HG03565 (cell line): Measurements from ENCODE around the gene CNOT6.

Experiments
- ATAC-seq: cut with Tn5 transposase; IDR thresholded peaks from one replicate; pipeline ENCODE4 v1.9.1; 2021; ENCODE audit warnings: mild to moderate bottlenecking, moderate library complexity; ENCODE audit not compliant: unreplicated experiment

Gene CNOT6

DNA sequence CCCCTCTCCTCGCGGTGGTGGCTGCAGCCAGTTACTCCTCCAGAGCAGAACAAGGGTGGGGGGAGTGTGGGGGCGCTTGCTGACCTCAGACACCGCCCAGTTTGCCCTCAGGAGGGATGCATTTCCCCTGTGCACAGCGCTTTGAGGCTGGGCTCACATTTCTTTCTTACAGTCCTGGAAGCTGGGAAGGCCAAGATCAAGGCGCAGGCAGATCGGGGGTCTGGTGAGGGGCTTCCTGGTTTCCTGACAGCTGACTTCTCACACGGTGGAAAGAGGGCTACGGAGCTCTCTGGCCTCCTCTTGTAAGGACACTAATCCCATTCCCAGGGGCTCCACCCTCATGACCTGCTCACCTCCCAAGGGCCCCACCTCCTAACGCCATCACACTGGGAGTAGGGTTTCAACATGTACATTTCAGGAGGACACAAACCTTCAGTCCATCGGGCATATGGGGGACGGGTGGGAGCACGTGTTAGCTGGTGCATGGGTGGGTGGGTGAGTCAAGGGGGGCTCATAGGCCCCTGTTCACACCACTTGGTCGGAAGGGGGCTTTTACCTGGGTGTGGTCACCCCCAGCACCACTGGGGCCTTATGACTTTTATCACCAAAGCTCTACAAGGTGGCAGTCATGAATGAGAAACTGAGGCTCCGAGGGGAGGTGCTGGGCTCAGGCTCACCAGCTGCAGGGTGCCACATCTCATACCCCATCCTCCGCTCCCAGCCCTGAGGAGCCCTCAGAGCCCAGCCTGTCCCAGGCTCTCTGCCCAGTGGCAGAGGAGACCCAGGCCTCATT, 104.8 kb downstream of the CNOT6 start:
- no peak for ATAC-seq

DNA sequence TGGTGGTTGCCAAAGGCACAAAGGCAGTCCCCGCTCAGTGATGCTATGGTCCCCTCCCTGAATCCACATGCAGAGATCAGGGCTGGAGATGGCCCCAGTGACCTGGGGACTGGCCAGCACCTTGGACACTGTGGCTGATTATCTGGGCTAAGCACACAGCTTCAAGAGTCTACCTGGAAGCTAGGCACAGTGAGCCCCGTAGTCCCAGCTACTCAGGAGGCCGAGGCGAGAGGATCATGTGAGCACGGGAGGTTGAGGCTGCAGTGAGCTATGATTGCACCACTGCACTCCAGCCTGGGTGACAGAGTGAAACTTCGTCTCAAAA, 105.4 kb downstream of the CNOT6 start:
- no peak for ATAC-seq

DNA sequence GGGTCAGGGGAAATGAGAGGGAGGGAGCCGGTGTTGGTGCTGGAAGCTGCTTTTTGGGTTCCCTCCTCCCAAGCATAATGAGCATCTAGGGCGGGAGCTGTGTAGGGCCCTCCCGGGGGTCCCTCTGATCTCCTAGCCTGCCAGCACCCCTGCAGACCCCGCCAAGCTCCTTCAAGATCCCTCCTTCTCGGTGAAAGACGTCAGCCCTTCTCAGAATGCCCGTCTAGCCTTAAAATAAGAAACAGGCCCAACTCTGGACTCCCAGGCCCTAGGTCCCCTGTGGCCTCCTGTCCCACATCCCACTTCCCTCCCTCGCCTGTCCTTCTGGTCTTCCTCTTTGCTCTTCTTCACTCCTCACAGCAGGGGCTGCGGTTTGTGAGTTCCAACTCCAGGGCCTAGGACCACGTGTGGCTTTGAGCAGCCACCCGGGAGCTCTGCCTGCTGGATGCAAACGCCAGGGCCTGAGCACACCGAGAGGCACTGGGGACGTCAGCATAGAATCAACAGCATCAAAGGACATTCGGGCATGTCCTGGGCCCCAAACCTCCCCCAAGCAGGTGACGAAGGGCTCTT, 105.9 kb downstream of the CNOT6 start:
- ATAC-seq, result no peak

DNA sequence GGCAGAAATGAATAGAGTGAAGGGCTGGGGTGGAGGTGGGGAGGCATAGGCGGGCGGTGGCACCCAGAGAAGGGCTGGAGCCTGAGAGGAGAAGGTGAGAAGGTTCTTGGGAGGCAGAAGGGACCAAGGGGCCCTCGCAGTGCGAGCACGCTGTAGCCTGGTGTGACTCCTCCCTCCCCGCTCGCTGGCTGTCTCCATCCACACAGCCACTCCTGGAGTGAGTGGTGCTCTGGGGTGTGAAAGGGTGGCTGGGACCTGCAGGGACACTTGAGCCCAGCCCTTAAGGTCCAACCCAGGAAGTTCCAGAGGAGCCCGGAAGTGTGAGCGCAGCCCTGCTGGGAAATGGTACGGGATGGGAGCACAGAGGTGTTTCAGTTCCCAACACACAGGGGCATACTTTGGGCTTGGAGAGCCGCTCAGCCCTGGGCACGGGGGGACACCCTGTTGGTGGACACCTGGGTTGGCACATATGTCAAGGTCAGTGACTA, 106.4 kb downstream of the CNOT6 start:
- no peak for ATAC-seq

DNA sequence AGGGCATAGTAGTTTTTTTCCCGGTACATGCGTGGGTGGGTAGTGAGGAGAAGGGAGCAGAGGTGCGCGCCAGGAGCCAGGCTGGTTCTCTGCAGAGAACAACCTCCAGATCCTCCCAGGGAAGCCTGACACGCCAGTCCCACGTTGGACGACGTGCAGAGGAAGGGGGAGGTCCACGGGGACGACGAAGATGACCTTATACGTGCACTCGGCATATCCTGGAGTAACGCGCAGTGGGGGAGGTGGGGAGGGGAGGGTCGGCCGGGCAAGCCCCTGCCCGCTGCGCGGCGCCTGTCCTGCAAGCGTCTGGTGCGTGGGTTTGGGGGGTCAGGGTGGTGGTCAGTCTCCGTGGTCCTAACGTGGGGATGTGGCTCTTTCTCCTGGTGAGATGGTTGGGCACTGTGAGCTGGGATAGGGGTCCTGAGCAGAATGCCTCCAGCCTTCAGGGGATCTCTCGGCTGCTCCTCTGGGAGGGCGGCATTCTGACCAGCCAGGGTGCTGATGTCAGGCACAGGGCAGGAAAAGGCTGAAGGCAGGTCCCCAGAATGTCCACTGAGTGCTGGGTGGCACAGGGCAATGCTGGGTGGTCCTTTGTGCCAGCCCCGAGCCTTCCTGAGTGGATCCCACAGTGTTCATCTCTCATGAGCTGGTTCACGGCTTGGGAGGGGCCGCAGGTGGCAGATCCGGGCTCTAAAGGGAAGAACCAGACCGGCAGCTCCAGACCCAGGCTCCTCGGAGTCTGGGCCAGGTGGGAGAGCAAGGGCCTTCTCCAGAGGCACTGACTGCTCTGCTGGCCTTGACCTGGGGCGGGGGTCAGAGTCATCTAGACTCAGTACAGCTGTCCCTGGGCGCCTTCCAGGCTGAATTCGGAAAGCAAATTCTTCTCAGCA, 107.7 kb downstream of the CNOT6 start:
- ATAC-seq, result no peak

DNA sequence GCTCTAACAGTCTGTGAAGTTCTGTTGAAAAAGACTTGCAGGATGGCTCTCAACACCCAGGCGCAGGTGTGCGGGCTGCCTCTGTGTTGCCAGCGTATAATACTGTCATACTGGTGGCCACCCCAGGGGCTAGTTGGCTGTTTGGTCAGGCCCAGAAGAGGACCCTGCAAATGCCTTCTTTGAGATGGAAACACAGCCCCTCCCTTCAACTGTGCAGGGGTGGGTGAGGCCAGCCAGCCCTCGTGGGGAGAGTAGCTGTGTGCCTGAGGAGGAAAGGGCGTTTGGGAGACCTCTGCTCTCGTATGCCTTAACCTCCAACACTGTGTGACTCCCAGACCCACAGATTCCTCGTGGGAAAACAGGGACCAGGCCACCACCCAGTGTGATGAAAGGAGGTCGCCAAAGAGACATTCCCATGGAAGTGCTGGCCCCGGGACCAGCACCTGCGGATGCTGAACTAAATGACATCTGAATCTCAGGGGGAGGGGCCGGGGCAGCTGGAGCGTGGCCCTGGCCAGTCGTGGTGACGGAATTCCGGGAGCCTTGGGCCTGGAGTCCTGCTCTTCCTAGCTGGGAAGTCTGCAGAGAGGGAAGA, 108.4 kb downstream of the CNOT6 start:
- no peak for ATAC-seq

DNA sequence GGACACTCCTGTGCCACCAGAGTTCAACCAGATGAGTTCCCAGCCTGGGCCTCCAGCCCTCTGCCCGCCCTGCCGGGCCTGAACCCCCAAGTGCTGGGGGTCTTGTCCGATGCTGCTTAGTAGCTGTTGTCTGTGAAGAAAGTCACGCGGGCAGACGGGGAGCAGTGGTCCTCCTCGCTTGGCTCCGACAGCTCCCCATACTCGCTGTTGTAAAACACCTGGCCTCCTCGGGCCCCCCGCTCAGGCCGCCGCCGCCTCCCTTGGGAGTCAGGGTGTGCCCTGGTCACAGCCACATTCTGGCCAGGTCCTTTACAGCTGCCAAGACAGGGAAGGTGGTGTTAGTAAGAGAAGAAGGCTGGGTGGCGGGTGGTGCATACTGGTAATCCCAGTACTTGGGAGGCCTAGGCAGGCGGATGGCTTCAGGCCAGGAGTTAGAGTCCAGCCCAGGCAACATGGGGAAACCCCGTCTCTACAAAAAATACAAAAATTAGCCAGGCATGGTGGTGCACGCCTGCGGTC, 109.0 kb downstream of the CNOT6 start:
- ATAC-seq, result no peak

DNA sequence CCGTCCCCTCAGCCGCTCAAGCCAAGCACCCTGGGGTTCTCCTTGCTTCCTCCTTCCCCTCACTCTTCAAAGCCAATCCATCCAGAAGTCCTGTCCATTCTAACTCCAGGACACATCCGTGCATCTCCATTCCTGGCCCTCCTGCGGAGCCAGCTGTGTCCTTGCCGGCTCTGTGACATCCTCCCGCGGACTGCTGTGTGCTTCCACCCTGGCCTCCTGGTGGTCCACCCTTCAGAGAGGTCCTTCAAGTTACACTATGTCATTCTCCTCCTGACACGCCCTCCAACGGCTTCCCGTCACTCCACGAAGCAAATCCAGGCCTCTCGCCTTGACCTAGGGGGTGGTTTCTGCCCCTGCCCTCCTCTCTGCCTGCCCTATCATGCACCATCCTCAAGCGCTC, 110.1 kb downstream of the CNOT6 start:
- ATAC-seq, result no peak

DNA sequence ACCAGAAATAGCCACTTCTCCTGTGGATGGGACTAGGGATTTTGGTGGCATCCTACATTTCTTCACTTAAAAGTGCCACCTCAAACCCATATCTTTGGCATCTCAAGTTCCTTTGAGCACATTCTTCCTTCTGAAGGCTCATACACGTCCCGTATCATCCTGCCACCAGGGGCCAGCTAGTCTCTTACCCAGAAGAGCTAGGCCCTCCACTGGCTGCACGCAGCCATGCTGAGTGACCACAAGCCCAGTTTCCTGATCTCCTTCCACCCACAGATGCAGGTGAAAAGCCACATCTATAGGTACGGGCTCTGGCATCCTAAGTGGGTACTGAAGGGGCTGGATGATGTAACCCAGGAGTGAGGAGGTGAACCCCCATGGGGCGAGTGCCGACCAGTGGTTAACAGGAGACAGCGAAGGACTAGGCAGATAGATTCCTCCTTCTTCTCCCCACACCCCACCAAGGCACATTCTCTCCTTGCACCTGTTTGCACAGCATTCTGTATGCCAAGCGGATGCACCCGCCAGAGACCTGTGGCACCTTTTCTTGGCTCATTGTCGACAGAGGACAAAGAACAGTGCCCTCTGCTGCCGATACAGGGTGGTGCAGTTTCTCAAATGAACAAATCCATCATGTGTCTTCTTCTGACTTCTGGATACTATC, 111.5 kb downstream of the CNOT6 start:
- ATAC-seq, result no peak

DNA sequence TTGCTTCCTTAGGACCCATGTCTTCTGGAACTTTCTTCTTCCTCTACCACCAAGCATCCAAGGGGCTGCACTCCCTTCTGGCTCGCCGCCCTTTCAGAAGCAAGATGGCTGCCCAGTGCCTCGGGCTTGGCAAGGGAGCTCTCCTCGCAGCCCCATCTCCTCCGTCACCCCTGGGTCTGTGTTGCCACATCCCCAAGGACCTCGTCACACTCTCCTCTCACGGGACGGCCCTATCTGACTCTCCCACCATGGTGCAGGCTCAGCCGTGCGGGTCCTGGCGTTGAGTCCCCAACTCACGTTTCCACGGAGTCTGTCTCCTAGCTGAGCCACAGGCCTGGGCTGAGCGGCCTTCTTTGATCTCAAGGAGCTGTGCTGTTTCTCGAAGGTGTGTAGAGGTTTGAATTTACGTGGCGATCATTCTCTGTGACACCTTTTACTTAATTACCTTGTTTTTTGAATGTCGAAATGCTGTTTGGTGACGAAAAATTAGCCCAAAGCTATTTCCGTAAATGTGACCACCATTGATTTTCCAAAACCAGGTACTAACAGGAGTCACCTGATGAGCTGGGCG, 112.1 kb downstream of the CNOT6 start:
- ATAC-seq, result no peak

DNA sequence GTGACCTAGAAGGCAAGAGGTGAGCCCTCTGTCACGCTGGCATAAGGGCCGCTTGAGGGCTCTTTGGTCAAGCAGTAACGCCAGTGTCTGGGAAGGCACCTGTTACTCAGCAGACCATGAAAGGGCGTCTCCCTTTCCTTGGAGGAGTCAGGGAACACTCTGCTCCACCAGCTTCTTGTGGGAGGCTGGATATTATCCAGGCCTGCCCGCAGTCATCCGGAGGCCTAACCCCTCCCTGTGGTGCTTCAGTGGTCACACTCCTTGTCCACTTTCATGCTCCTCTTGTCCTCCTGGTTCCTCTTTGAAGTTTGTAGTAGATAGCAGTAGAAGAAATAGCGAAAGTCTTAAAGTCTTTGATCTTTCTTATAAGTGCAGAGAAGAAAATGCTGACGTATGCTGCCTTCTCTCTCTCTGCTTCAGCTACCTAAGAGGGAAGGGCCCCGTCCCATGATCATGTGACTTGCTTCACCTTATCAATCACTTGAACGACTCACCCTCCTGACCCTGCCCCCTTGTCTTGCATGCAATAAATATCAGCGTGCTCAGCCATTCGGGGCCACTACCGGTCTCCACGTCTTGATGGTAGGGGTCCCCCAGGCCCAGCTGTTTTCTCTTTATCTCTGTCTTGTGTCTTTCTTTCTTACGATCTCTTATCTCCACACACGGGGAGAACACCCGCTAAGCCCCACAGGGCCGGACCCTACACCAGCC, 113.8 kb downstream of the CNOT6 start:
- no peak for ATAC-seq

DNA sequence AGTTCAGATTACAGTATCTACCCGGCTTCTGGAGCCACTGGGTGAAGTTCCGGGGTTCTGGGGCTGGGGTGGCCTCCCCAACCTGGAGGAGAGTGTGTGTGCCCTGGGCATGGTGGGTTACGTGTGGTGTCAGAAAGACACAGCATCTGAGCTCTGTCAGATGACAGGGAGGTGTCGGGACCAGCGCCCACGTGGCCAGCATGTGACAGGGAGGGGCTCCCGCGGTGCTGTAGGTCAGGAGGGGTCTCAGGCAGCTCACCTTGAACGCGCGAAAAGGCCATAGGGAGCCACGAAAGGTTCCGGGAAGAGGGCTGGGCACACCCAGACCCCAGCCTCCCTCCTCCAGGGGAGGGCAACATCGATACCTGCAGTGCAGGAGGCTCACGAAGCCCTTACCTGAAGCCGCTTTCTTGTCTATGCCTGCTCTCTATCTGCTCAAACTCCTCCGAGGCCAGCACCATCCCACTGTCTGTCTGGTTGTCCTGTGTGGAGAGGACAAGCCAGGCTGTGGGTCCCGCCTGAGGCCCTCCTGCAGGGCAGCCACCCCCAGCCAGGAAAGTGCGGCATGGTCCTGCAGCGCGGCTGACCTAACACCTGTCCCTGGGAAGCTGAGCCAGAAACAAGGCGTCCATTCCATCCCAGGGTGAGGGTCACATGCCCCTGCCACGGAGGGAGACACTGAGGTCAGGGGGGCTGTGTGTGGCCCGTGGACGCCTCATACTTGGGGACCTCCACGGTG, 114.6 kb downstream of the CNOT6 start:
- ATAC-seq, result no peak

DNA sequence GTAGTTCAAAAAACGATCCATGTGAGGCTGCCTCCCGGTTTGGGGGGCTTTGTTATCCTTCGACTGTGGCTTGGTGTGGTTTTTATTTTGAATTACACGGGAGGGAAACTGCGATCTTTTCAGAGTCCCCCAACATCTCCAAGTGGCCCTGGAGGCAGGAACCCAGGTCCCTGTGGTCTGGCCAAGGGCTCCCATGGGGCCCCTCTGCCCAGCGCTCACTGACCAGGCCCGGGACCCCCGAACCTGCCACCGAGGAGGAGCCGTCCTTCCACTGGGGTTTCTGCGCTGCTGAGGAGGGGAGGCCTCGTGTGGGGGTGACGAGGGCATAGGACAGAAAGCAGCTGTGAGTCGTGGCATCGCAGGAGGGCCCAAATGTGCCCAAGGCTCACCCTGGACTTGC, 115.2 kb downstream of the CNOT6 start:
- ATAC-seq, result no peak

DNA sequence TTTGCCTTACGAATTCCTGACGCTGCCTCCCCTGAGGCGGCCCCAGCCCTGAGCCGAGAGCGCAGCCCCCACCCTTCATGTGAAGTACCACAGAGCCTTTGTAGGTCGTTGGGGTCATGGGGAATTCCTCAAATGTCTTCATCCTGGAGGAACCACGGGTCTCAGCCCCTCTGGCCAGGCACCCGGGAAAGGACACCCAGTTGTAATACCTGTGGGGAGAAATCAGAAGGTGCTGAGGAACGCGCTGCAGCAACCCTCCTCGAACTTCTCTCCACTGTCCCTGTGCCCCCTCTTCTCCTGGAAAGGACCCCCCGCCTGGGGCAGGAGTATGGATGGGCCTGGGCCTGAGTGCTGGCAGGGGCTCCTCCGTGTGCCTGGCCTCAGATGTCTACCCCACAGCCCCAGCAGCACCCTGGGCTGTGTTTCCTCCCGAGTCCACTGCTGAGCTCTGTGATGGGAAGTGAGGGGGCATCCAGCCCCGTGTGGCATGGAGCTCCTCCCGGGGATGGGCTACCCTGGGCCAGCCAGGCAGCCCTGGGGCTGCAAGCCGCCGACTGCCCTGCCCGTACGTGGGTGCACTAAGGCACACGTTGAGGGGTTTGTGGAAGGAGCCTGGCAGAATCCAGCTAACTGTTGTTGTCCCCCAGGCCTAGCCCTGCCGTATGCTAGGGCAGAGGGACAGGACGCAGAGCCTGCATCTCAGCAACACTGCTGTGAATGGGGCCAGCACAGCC, 115.8 kb downstream of the CNOT6 start:
- no peak for ATAC-seq

DNA sequence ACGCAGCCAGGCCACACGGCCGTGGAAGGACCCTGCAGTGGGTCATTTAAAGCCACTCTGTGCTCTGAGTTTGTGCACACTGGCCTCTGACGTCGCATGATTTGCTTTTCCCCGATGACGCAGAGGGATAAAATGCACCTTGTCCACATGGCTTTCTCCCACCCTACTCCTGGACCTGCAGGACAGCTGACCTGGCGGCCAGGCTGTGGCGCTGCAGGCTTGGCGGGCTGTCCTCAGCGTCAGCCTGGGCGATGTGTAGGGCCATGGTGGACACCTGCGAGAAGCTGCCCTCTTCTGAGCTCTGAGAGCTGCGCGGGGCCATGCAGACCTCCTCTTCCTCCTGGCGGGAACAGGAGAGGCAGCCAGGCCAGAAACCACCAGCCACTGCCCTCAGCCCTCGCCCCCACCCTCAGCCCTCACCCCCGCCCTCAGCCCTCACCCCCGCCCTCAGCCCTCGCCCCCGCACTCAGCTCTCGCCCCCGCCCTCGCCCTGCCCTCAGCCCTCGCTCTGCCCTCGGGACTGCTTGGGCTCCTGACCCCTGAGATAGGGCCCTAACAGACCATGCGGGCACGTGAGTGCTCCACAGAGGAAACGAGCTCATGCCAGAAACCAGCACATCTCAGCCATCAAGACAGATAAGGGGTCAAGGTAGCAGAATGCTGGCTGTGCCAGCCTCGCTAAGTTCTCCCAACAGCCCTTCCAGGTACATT, 117.1 kb downstream of the CNOT6 start:
- ATAC-seq, result no peak

DNA sequence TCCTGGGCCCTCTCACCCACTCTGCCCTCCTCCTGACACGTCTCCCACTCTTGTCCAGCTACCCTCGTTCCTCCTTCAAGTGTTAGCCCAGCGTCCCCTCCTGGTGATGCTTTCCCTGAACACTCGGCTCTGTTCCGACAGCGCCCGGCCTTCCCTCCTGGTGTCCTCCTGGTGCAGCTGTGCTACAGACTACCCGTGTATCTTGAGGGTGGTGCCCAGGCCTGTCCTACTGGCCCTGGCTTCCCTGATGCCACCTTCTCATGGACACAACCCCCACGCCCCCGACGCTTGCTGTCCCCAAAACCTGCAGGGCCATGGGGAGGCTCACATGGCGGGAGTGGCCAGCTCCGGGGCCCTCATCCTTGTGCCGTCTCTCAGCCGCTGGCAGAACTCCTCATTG, 118.5 kb downstream of the CNOT6 start:
- no peak for ATAC-seq

DNA sequence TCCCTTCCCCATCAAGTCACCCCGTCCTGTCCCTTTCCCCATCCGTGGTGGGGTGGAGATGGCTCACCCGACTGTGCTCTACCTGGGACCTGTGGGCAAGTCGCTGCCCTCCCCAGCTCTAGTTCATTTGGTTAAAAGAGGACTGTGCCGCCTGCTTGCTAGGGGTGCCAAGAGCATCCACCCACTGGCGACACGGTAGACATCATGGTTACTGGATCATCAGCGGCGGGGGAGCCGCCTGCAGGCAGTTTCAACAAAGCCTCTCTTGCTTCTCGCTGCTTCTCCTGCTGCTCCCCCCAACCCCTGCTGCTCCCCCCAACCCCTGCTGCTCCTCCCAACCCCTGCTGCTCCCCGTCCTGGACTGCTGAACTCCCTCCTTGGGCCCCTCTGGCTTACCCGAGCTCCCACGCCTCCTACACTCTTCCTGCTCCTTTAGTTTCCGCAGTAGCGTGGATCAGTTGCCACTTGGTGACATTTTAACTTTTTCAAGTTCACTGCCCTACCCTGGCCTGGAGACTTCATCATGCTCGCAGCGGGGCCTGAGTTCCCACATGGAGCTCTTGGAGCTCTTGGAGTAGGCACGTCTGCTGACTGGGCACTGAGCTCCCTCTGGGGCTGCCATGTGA, 119.1 kb downstream of the CNOT6 start:
- ATAC-seq, result no peak
